Calu3 (cell line): ENCODE results near the gene ASAH2. TPM values are rescaled to one million over a fixed set of nuclear protein-coding genes. Genes with fewer than 3 reads are reported as not detected.

Source experiments
- BruUV-seq: library from RNA; stranded (reverse); fragments of 400-500 nt; replicated peaks from 2 replicates; lab custom pipeline; 2021; lab: Mats Ljungman, UMichigan
- CTCF ChIA-PET: fragments of 300-600 bp; sonication (Branson Sonifier 250); formaldehyde crosslinking; loops from one replicate; lab custom pipeline; 2022; ENCODE audit warnings: antibody characterized with exemption; lab: Charles Lee
- DNase-seq: peaks from one replicate; pipeline ENCODE4 v3.0.0; 2022
- H3K27ac Mint-ChIP-seq: one replicate; pipeline ENCODE4 v1.8.0; 2022; ENCODE audit warnings: mixed read lengths; ENCODE audit not compliant: unreplicated experiment
- H3K27me3 Mint-ChIP-seq: one replicate; pipeline ENCODE4 v1.8.0; 2022; ENCODE audit warnings: mixed read lengths; ENCODE audit not compliant: unreplicated experiment
- H3K36me3 Mint-ChIP-seq: one replicate; pipeline ENCODE4 v1.8.0; 2022; ENCODE audit warnings: mild to moderate bottlenecking, moderate library complexity, mixed read lengths; ENCODE audit not compliant: insufficient read depth, unreplicated experiment
- H3K4me1 Mint-ChIP-seq: one replicate; pipeline ENCODE4 v1.8.0; 2022; ENCODE audit warnings: mild to moderate bottlenecking, low read depth, mixed read lengths; ENCODE audit not compliant: unreplicated experiment
- H3K4me3 Mint-ChIP-seq: one replicate; pipeline ENCODE4 v1.8.0; 2022; ENCODE audit warnings: mild to moderate bottlenecking, low read depth, moderate library complexity, mixed read lengths; ENCODE audit not compliant: unreplicated experiment
- H3K9me3 Mint-ChIP-seq: one replicate; pipeline ENCODE4 v1.8.0; 2022; ENCODE audit warnings: low read depth, mixed read lengths; ENCODE audit not compliant: unreplicated experiment
- intact Hi-C: fragments of 100-400 bp; cut with micrococcal nuclease; formaldehyde crosslinking; loops from one replicate; pipeline ENCODE4 v1.10.0; 2022; ENCODE audit not compliant: unreplicated experiment
- total RNA-seq: library from RNA; stranded (reverse); gene quantifications from 2 replicates; pipeline ENCODE4 v1.2.3, GENCODE V29; 2022
- TF ChIP-seq, protein P1 (sequence below): fragments of 200-600 bp; IDR thresholded peaks from one replicate; pipeline ENCODE4 v1.8.0; 2022; ENCODE audit warnings: antibody characterized with exemption; ENCODE audit not compliant: unreplicated experiment

Gene ASAH2
- total RNA-seq, 1 experiment from 2014 or later, result 3.9 TPM

DNA sequence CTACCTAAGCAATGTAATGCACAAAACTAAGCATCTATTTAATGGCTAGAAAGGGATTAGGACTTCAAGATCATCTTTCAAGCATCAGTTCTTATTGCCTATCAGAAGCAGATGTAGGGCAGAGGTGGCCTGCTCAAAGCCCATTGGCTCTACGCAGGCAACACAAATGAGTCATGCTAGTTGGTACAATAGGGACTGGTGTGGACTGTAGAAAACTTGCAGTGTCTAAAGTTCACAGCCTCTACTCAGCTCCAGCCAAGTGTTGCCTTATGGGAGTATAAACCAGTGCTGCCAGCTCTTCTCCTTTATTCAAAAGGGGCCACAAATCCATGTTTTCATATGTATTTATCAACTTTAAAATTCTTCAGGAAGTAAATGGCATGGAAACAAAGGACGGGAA, 31.7 kb downstream of the ASAH2 start:
- Mint-ChIP-seq H3K4me1 (no peaks in the 10 kb centered on the region), H3K27ac (no peak overlapping the region), H3K9me3 (no peaks in the 10 kb centered on the region), H3K27me3 (peaks cover 28% of the 10 kb centered on the region), H3K4me3 (no peak overlapping the region), H3K36me3 (no peaks in the 10 kb centered on the region)
- intact Hi-C loops, result no loop called here
- CTCF ChIA-PET, result no interaction called here
- no TSS peak for BruUV-seq
- no peak for DNase-seq
- TF ChIP-seq, protein P1, sequence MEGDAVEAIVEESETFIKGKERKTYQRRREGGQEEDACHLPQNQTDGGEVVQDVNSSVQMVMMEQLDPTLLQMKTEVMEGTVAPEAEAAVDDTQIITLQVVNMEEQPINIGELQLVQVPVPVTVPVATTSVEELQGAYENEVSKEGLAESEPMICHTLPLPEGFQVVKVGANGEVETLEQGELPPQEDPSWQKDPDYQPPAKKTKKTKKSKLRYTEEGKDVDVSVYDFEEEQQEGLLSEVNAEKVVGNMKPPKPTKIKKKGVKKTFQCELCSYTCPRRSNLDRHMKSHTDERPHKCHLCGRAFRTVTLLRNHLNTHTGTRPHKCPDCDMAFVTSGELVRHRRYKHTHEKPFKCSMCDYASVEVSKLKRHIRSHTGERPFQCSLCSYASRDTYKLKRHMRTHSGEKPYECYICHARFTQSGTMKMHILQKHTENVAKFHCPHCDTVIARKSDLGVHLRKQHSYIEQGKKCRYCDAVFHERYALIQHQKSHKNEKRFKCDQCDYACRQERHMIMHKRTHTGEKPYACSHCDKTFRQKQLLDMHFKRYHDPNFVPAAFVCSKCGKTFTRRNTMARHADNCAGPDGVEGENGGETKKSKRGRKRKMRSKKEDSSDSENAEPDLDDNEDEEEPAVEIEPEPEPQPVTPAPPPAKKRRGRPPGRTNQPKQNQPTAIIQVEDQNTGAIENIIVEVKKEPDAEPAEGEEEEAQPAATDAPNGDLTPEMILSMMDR, result no peak

DNA sequence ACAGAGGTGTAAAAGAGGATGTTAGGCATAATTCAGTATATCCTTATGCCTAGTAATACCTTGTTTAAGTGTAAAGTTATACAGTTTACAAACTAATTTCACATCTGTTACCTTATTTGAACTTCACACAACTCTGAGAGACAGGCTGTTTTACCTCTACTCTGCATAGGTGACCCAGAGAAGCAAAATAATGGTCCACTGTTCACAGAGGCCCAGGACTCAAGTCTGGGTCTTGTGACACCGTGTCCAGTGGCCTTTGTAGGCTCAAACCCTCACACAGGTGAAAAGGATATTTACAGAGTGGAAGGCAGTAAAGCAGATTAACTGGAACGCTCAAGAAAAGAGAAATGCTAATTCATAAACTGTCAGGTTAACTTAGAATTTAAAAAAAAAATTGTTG, 32.1 kb downstream of the ASAH2 start:
- BruUV-seq, result no TSS peak
- TF ChIP-seq, protein P1, result no peak
- Mint-ChIP-seq H3K4me3 (no peak overlapping the region), H3K9me3 (no peaks in the 10 kb centered on the region), H3K36me3 (no peaks in the 10 kb centered on the region), H3K27ac (no peak overlapping the region), H3K27me3 (peaks cover 28% of the 10 kb centered on the region), H3K4me1 (no peaks in the 10 kb centered on the region)
- intact Hi-C loops, result no loop called here
- CTCF ChIA-PET, result no interaction called here
- no peak for DNase-seq

DNA sequence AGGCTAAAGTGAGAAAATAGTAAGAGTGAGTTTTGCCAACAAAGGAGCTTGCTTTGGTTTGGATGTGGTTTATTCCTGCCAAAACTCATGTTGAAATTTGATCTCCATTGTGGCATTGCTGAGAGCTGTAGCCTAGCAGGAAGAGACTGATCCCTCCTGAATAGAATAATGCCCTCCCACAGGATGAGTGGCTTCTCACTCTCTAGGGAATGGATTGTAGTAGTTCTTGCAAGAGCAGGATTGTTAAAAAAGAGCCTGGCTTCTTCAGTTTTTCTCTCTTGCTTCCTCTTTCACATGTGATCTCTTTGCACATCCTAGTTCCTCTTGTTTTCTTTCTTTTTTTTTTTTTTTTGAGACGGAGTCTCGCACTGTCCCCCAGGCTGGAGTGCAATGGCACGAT, 34.4 kb downstream of the ASAH2 start:
- H3K4me1 Mint-ChIP-seq, result no peaks in the 10 kb centered on the region
- intact Hi-C loops, result no loop called here
- BruUV-seq, result no TSS peak
- TF ChIP-seq, protein P1, result no peak
- no peak for DNase-seq
- no peaks in the 10 kb centered on the region for H3K36me3 Mint-ChIP-seq
- H3K27ac Mint-ChIP-seq, result no peak overlapping the region
- peaks cover 11% of the 10 kb centered on the region for H3K27me3 Mint-ChIP-seq
- no peaks in the 10 kb centered on the region for H3K9me3 Mint-ChIP-seq
- CTCF ChIA-PET, result no interaction called here
- H3K4me3 Mint-ChIP-seq, result no peak overlapping the region

DNA sequence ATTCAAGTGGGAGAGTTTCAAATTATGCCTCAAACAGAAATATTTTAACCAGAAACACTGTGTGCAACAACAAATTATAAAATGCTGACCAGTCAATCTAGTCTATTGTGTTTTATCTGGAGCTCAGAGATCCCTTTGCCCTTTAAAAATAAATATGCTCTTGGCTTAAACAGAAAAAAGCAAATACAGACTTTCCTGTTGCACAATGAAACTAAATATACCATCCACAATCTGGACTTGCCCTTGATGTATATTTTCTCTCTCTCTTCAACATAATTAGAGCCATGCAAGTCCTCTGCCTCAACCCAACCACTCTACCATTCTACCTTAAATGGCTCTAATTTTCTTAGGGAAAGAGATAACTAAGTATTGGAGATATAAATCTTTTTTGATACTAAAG, 34.9 kb downstream of the ASAH2 start:
- CTCF ChIA-PET, result no interaction called here
- BruUV-seq, result no TSS peak
- DNase-seq, result no peak
- no peaks in the 10 kb centered on the region for H3K9me3 Mint-ChIP-seq
- TF ChIP-seq, protein P1, result no peak
- H3K4me1 Mint-ChIP-seq, result no peaks in the 10 kb centered on the region
- no peak overlapping the region for H3K4me3 Mint-ChIP-seq
- H3K36me3 Mint-ChIP-seq, result no peaks in the 10 kb centered on the region
- peaks cover 6% of the 10 kb centered on the region for H3K27me3 Mint-ChIP-seq
- intact Hi-C loops, result no loop called here
- no peak overlapping the region for H3K27ac Mint-ChIP-seq

DNA sequence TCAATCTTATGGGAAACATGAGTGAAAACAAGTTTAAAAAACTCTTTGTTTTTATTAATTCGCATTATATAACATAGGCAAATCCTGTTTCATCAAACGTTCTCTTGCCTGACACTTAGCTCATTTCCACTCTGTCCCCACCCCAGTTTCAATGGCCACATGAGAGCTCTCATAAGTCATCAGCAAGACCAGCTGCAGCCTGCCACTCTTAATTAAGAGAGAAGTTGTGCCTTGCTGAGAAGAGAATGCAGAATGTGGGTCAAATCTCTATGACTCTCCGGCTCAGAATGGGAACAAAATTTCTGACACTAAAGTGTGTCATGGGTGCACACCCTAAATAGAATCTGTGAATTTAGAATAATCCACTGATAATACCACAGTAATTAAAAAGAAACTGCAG, 39.6 kb downstream of the ASAH2 start:
- DNase-seq, result no peak
- Mint-ChIP-seq H3K36me3 (no peaks in the 10 kb centered on the region), H3K9me3 (no peaks in the 10 kb centered on the region), H3K4me3 (no peak overlapping the region), H3K4me1 (no peaks in the 10 kb centered on the region), H3K27me3 (peaks cover 10% of the 10 kb centered on the region), H3K27ac (no peak overlapping the region)
- intact Hi-C loops, result no loop called here
- CTCF ChIA-PET, result no interaction called here
- BruUV-seq, result no TSS peak
- TF ChIP-seq, protein P1, result no peak
